DOHH2 (cell line): ENCODE results near the gene FAM25A.

Source experiments
- EZH2phosphoT487 ChIP-seq: fragments of 200-600 bp; sonication (generic); IDR thresholded peaks from 2 replicates; pipeline ENCODE4 v1.6.1; 2017; ENCODE audit warnings: borderline replicate concordance, mild to moderate bottlenecking, antibody characterized with exemption, low read length, moderate library complexity, mixed read lengths
- TF ChIP-seq, protein P1 (sequence below): fragments of 200-600 bp; sonication (generic); IDR thresholded peaks from one replicate; pipeline ENCODE4 v1.5.1; 2014; ENCODE audit warnings: antibody characterized with exemption, mild to moderate bottlenecking, low read depth, low read length; ENCODE audit not compliant: poor library complexity, severe bottlenecking

DNA sequence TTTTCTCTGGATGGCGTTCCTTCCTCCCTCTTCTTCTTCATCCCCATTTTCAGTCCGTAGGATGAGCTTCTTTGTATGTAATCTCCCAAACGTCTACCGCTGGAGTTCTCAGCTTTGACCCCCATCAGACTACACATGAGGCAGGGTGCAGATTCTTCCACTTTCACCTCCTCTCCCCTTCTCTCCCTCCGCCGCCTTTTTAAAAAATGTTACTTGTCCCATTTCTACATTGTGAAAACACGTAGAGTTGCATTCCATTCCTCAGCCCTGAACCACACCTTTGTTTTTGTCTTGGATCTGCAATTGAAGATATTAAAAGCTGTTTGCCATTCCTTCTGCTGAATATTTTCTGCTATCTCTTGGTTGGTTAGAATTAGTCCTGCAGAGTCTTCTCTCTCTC is 45.6 kb upstream of the FAM25A start:
- TF ChIP-seq, protein P1, sequence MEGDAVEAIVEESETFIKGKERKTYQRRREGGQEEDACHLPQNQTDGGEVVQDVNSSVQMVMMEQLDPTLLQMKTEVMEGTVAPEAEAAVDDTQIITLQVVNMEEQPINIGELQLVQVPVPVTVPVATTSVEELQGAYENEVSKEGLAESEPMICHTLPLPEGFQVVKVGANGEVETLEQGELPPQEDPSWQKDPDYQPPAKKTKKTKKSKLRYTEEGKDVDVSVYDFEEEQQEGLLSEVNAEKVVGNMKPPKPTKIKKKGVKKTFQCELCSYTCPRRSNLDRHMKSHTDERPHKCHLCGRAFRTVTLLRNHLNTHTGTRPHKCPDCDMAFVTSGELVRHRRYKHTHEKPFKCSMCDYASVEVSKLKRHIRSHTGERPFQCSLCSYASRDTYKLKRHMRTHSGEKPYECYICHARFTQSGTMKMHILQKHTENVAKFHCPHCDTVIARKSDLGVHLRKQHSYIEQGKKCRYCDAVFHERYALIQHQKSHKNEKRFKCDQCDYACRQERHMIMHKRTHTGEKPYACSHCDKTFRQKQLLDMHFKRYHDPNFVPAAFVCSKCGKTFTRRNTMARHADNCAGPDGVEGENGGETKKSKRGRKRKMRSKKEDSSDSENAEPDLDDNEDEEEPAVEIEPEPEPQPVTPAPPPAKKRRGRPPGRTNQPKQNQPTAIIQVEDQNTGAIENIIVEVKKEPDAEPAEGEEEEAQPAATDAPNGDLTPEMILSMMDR, result no peak
- no peak for TF ChIP-seq EZH2phosphoT487
